Measurements from ENCODE around the gene MYH3. TPM values are rescaled to one million over a fixed set of nuclear protein-coding genes. Genes with fewer than 3 reads are reported as not detected.

The MYH3 gene
- total RNA-seq, 1 experiment from 2014 or later: 2.7 TPM

GRCh38 chr17:10579270-10579669, 77.8 kb downstream of the MYH3 start:
- CTCF ChIA-PET: no interaction called here
- Mint-ChIP-seq H3K4me3 (ENCODE audit: low read depth, unreplicated experiment) (no peak overlapping the region), H3K9me3 (ENCODE audit: low read depth, unreplicated experiment) (peaks cover 10% of the 10 kb centered on the region), H3K27me3 (ENCODE audit: unreplicated experiment) (peaks cover 13% of the 10 kb centered on the region), H3K36me3 (ENCODE audit: insufficient read depth, unreplicated experiment) (no peaks in the 10 kb centered on the region), H3K27ac (ENCODE audit: unreplicated experiment) (no peak overlapping the region), H3K4me1 (ENCODE audit: low read depth, unreplicated experiment) (no peaks in the 10 kb centered on the region)
- BruUV-seq (replicated peaks): no TSS peak
- no peak for TF ChIP-seq CTCF (IDR thresholded peaks at IDR 0.05; ENCODE audit: unreplicated experiment)
- DNase-seq: no peak
- intact Hi-C loops (cut with micrococcal nuclease; ENCODE audit: unreplicated experiment): no loop called here

Other genes starting within 250 kb of the MYH3 start
- not detected in 2 replicates for gene MYH8, start 235.4 kb downstream of the MYH3 start, total RNA-seq (2022)
- not detected in 2 replicates for gene MYH4, start 187.8 kb downstream of the MYH3 start, total RNA-seq (2022)
- not detected in 2 replicates for gene MYH1, start 138.8 kb downstream of the MYH3 start, total RNA-seq (2022)
- gene MYH2, start 107.7 kb downstream of the MYH3 start, total RNA-seq (2022): not detected in 2 replicates
- 27.4 and 29.4 TPM in 2 replicates for gene SCO1, start 40.2 kb upstream of the MYH3 start, total RNA-seq (2022)
- gene ADPRM, start 40.3 kb upstream of the MYH3 start, total RNA-seq (2022): 3.2 and 4.2 TPM in 2 replicates
- gene TMEM220, start 72.7 kb upstream of the MYH3 start, total RNA-seq (2022): not detected in 2 replicates
- not detected in 2 replicates for gene TMEM238L, start 146.8 kb upstream of the MYH3 start, total RNA-seq (2022)
- not detected in 2 replicates for gene PIRT, start 180.8 kb upstream of the MYH3 start, total RNA-seq (2022)

Measured in Calu3 (cell line).